Activated CD4-positive, alpha-beta memory T cell treated with anti-CD3 and anti-CD28 coated beads, Interleukin-2, amount 10 ng/mL, durations not matched to agents 7 days and 5 days (primary cell): ENCODE data around the gene PDE6D. TPM values are rescaled to one million over a fixed set of nuclear protein-coding genes. Genes with fewer than 3 reads are reported as not detected.
A peak's percentile ranks its signal among the peaks of the same experiment; 100 is the strongest.

Experiments used
- CTCF ChIA-PET: fragments of 350-600 bp; sonication (Branson Sonifier 250); formaldehyde crosslinking; loops from one replicate; lab custom pipeline; 2021; ENCODE audit warnings: antibody characterized with exemption, inconsistent platforms; lab: Charles Lee
- POLR2A ChIA-PET: fragments of 350-600 bp; sonication (Branson Sonifier 250); formaldehyde crosslinking; loops from one replicate; lab custom pipeline; 2021; ENCODE audit warnings: antibody characterized with exemption; lab: Charles Lee
- DNase-seq: peaks from one replicate; pipeline ENCODE4 v3.0.0-alpha.2; 2020
- H3K27ac Mint-ChIP-seq: one replicate; pipeline ENCODE4 v1.8.0; 2021; ENCODE audit warnings: mild to moderate bottlenecking, mixed read lengths
- H3K27me3 Mint-ChIP-seq: one replicate; pipeline ENCODE4 v1.8.0; 2021; ENCODE audit warnings: mixed read lengths
- H3K36me3 Mint-ChIP-seq: one replicate; pipeline ENCODE4 v1.8.0; 2021; ENCODE audit warnings: low read depth, mixed read lengths
- H3K4me1 Mint-ChIP-seq: one replicate; pipeline ENCODE4 v1.8.0; 2021; ENCODE audit warnings: mixed read lengths
- H3K4me3 Mint-ChIP-seq: one replicate; pipeline ENCODE4 v1.8.0; 2021; ENCODE audit warnings: mild to moderate bottlenecking, mixed read lengths
- H3K9me3 Mint-ChIP-seq: one replicate; pipeline ENCODE4 v1.8.0; 2021; ENCODE audit warnings: mixed read lengths
- total RNA-seq, 2 experiments: library from RNA; stranded (reverse); gene quantifications; one replicate each; pipeline ENCODE4 v1.2.3, GENCODE V29; 2021

The PDE6D gene
- total RNA-seq, 2 experiments from 2014 or later, result 36.7 to 37.7 TPM

DNA sequence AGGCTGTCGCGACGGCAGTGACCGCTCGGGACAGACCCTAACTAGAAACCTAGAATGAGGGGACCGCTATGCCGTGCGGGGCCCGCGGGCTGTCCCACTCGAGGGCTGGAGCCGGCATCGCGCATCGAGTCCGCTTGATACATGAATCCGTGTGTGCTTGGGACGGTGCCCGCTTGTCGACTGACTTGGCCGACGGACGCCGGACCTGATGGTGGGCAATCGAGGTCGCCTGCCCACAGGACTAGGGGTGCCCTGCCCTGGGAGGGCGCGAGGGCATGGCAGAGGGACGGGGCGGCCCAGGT, 73.5 kb downstream of the PDE6D start:
- CTCF ChIA-PET, result interaction anchor here (1.0 to 12.1 kb wide), 17 partner anchors 7 to 243 kb away, joined by 3 to 125 read pairs (median 5); partner anchors contain the start of genes COPS7B and NCL
- no peaks in the 10 kb centered on the region for H3K27me3 Mint-ChIP-seq
- POLR2A ChIA-PET, result interaction anchor here (0.8 to 6.3 kb wide), 18 partner anchors 10 to 608 kb away, joined by 3 to 141 read pairs (median 8); partner anchors contain the start of gene NCL
- peak overlapping the region; percentile 100 for H3K27ac Mint-ChIP-seq
- peaks cover 26% of the 10 kb centered on the region for H3K4me1 Mint-ChIP-seq
- H3K9me3 Mint-ChIP-seq, result no peaks in the 10 kb centered on the region
- H3K36me3 Mint-ChIP-seq, result peaks cover 45% of the 10 kb centered on the region
- H3K4me3 Mint-ChIP-seq, result peak overlapping the region; percentile 91
- peak; percentile 60 for DNase-seq

DNA sequence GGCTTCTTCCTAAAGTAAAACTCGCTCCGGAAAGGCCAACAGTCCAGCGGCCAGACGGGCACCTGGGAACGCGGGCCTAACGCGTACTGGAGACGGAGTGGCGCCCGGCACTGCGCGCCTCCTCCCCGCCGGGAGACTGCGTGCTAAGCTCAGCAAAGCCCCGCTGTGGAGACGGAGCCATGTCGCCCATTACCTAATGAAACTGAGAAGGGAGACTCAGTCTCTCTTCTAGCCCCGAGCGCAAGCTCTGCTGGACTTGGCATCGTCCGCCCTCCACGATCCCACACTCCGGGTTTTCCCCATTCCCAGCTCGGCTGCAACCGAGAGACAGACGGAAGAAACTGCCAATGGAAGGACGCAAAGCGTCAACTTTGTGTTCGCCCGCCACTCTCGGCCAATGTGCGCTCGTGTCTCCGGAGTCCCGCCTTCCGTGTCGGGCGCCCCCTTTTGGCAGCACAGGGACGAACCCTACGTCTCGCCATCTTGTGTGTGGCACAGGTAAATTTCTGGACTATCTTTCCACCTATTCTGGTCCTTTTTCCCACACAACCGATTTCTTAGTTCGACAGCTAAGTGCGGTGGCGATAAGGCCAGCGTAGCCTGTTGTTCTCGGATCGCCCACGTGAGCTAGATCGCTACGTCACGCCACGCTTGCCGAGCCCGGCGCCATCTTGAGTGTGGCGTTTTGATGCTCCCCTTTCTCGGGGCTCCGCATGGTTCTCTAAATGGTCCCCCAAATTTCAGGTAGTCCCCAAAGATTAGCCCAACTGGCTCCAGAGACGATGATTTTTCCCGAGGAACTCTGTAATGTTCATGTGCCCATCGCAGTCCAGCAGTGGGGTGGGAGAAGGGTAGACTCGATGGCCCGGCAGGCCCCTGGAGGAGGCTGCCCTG, 74.1 kb downstream of the PDE6D start:
- Mint-ChIP-seq H3K36me3 (peaks cover 39% of the 10 kb centered on the region), H3K4me1 (peaks cover 20% of the 10 kb centered on the region), H3K9me3 (no peaks in the 10 kb centered on the region), H3K27ac (peak overlapping the region; percentile 100), H3K4me3 (peak overlapping the region; percentile 91), H3K27me3 (no peaks in the 10 kb centered on the region)
- peak; percentile 97 for DNase-seq
- ChIA-PET POLR2A (interaction anchor here (0.5 to 6.3 kb wide), 20 partner anchors 8 to 821 kb away, joined by 3 to 141 read pairs (median 4); partner anchors contain the start of genes COPS7B, NCL and PDE6D), CTCF (interaction anchor here (0.7 to 12.1 kb wide), 22 partner anchors 8 to 243 kb away, joined by 3 to 125 read pairs (median 5); partner anchors contain the start of genes COPS7B, NCL and PDE6D)

DNA sequence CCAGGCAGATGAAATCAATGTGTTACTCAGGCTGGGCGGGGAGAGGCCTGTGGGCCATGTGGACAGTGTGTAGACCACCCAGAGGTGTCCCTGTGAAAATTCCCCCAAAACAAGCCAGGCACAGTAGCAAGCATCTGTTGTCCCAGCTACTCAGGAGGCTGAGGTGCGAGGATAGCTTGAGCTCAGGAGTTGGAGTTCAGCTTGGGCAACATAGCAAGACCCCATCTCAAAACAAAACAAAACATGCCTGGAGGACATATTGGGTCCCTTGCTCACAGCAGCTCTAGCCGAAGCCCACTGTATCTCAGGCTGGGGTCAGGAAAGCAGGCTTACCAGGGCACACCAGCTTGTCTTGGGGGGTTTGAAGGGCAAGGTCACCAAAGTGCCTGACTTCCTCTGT, 77.1 kb downstream of the PDE6D start:
- ChIA-PET CTCF (interaction anchor here (1.2 to 12.1 kb wide), 5 partner anchors 9 to 221 kb away, joined by 3 to 125 read pairs (median 10); no protein-coding TSS in a partner anchor), POLR2A (interaction anchor here (1.2 to 2.1 kb wide), 2 partner anchors 9 to 11 kb away, joined by 6 to 8 read pairs; no protein-coding TSS in a partner anchor)
- no peaks in the 10 kb centered on the region for H3K9me3 Mint-ChIP-seq
- H3K27me3 Mint-ChIP-seq, result no peaks in the 10 kb centered on the region
- no peak overlapping the region for H3K4me3 Mint-ChIP-seq
- no peak overlapping the region for H3K27ac Mint-ChIP-seq
- H3K36me3 Mint-ChIP-seq, result peaks cover 19% of the 10 kb centered on the region
- peaks cover 14% of the 10 kb centered on the region for H3K4me1 Mint-ChIP-seq
- DNase-seq, result no peak

DNA sequence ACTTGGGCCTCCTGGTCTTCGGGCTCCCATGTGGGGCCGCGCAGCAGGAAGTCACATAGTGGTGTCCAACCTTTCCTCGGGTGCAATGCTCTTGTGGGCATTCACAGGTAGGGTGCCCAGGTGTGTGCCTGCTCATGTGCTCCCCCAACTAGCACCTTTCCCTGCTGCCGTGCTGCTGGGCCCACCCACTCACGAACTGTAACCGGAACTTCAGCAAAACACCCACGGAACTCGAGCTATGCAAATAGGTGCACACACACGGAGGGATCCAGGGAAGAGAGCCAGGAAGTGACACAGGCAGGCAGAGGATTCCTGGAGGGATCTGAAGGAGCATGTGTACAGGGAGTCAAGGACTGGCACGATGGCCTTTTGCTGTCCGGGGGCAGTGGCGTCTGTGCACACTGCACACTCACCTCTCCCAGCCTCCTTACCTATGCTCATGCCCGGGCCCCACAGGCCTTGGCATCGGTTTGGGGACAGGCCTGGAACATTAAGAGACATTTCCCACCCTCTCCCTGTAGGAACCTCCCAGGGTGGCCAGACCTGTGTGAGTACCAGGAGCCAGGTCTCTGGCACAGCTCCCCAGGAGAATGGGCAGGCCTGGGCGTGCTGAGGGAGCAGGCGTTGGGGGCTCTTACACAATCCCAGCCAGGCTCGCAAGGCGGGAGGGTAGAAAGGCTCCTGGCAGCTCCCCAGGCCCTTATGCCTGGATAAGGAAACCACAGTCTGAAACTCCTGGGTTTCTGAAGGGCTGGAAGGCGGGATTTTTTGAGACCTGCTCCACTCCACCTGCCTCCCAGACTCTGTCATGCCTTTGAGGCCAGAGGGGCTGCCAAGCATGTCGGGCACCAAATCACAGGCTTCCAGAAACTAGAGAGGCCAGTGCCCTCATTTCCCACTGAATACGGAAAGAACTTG, 79.4 kb downstream of the PDE6D start:
- Mint-ChIP-seq H3K4me1 (peaks cover 14% of the 10 kb centered on the region), H3K36me3 (peaks cover 6% of the 10 kb centered on the region), H3K27ac (no peak overlapping the region), H3K4me3 (no peak overlapping the region), H3K27me3 (no peaks in the 10 kb centered on the region), H3K9me3 (no peaks in the 10 kb centered on the region)
- DNase-seq, result no peak
- ChIA-PET CTCF (interaction anchor here (2.5 to 12.1 kb wide), 3 partner anchors 13 to 89 kb away, joined by 10 to 125 read pairs (median 73); no protein-coding TSS in a partner anchor), POLR2A (interaction anchor here (2.1 kb wide), 1 partner anchor 13 kb away, joined by 8 read pairs; no protein-coding TSS in a partner anchor)

DNA sequence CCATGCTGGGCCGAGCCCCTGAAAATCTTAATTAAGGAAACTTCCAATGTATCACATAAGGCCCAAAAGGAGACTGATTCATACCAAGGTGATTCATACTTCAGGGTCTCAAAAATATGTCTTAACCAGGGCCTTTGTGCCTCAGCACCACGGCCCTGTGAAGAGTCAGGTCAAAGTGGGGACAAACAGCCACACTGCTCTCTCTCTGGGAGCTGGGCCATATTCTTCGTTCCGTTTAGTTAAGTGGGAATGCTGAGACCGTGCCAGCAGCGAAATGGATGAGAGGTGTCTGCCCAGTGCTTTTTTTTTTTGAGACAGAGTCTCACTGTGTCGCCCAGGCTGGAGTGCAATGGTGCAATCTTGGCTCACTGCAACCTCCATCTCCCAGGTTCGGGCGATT, 82.1 kb downstream of the PDE6D start:
- H3K27me3 Mint-ChIP-seq, result no peaks in the 10 kb centered on the region
- ChIA-PET POLR2A (interaction anchor here (1.3 kb wide), 2 partner anchors 9 to 85 kb away, joined by 4 read pairs; partner anchors contain the start of gene PTMA), CTCF (interaction anchor here (0.8 to 12.1 kb wide), 3 partner anchors 16 to 98 kb away, joined by 4 to 125 read pairs (median 73); no protein-coding TSS in a partner anchor)
- no peak overlapping the region for H3K4me3 Mint-ChIP-seq
- no peaks in the 10 kb centered on the region for H3K9me3 Mint-ChIP-seq
- peaks cover under 1% of the 10 kb centered on the region for H3K4me1 Mint-ChIP-seq
- no peak for DNase-seq
- H3K36me3 Mint-ChIP-seq, result no peaks in the 10 kb centered on the region
- H3K27ac Mint-ChIP-seq, result no peak overlapping the region

DNA sequence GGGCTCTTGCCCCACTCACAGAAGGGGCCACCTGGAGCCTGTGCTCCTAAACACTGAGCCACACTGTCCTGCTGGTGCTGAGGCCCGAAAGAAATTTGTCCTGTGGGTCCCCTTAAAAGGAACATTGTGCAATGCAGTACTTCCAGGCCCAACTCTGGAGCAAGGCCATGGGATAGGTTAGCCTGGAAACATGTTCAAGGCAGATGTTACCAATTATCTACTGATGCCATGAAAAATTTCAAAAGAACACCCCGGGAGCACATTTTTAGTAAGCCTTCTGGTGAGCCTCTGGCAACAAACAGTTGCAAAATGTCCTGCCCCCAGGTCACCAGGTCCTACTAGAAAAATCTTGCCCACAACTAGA, 85.1 kb downstream of the PDE6D start:
- DNase-seq, result no peak
- Mint-ChIP-seq H3K4me3 (no peak overlapping the region), H3K9me3 (no peaks in the 10 kb centered on the region), H3K4me1 (no peaks in the 10 kb centered on the region), H3K27ac (no peak overlapping the region), H3K27me3 (no peaks in the 10 kb centered on the region), H3K36me3 (no peaks in the 10 kb centered on the region)
- ChIA-PET CTCF (interaction anchor here (1.6 to 3.3 kb wide), 3 partner anchors 9 to 19 kb away, joined by 5 to 23 read pairs (median 6); no protein-coding TSS in a partner anchor), POLR2A (interaction anchor here (1.7 to 2.4 kb wide), 2 partner anchors 10 to 12 kb away, joined by 11 read pairs; partner anchors contain the start of gene PTMA)

DNA sequence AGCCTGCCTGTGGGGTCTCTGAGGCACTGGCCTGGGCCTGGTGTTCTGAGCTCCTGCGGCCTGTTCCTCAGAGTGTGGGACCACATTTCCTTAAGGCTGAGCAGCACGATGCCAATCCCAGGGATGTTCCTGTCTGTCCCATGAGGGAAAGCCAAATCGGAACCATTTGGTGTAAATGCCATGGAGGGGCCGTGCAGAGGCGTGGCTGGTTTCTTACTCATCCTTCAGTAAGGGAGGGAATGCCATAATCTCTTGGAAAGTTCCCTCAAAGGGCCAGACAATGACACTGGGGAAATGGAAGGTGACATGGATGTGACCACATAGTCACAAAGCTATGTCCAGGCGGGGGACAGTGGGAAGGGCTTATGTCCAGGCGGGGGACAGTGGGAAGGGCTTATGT, 87.1 kb downstream of the PDE6D start:
- no peaks in the 10 kb centered on the region for H3K36me3 Mint-ChIP-seq
- POLR2A ChIA-PET, result interaction anchor here (0.9 to 4.6 kb wide), 4 partner anchors 15 to 160 kb away, joined by 3 to 15 read pairs (median 4); partner anchors contain the start of gene PTMA
- no peaks in the 10 kb centered on the region for H3K9me3 Mint-ChIP-seq
- no peak overlapping the region for H3K27ac Mint-ChIP-seq
- no peaks in the 10 kb centered on the region for H3K27me3 Mint-ChIP-seq
- no peak for DNase-seq
- no peak overlapping the region for H3K4me3 Mint-ChIP-seq
- CTCF ChIA-PET, result interaction anchor here (0.9 to 3.3 kb wide), 2 partner anchors 17 to 21 kb away, joined by 3 to 23 read pairs; no protein-coding TSS in a partner anchor
- H3K4me1 Mint-ChIP-seq, result no peaks in the 10 kb centered on the region

DNA sequence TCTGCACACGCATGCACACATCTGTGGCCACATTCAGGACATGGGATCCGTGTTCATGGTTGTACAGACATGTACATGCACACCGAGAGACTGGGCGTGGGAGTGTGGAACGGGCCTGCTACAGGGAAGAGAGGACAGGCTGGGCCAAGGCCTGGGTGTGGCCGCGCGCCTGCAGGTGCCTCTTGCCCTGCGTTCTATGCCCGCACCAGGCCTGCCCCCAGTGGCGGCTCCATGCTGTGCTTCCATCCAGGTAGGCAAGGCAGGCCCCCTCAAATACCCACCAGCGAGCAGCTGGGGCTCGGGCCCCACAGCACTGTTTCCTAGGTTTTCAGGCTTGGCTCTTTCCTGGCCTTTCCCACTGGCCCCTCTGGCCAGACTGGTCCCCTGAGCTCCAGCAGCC, 88.2 kb downstream of the PDE6D start:
- no peak overlapping the region for H3K27ac Mint-ChIP-seq
- no peak for DNase-seq
- H3K27me3 Mint-ChIP-seq, result no peaks in the 10 kb centered on the region
- H3K36me3 Mint-ChIP-seq, result no peaks in the 10 kb centered on the region
- H3K4me1 Mint-ChIP-seq, result peaks cover under 1% of the 10 kb centered on the region
- no peak overlapping the region for H3K4me3 Mint-ChIP-seq
- ChIA-PET CTCF (interaction anchor here (3.3 kb wide), 1 partner anchor 16 kb away, joined by 23 read pairs; no protein-coding TSS in a partner anchor), POLR2A (interaction anchor here (1.0 to 4.6 kb wide), 2 partner anchors 16 to 159 kb away, joined by 3 to 15 read pairs; partner anchors contain the start of gene PTMA)
- no peaks in the 10 kb centered on the region for H3K9me3 Mint-ChIP-seq

DNA sequence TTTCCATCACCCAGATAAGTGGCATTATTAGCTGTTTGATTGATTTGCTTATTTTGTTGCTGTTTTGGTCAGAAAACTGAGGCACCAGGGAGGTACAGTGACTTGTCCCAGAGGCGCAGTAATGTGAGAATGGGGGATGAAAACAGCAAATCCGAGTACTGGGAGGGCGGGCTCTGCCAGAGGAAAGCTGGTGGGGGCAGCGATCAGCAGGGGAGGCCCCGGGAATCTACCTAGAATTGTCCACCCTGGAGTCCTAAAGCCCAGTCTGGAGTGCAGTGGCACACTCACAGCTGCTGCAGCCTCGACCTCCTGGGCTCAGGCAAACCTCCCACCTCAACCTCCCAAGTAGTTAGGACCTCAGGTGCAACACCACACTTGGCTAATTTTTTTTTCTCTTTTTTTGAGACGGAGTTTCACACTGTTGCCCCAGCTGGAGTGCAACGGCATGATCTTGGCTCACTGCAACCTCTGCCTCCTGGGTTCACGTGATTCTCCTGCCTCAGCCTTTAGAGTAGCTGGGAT, 89.8 kb downstream of the PDE6D start:
- Mint-ChIP-seq H3K27ac (no peak overlapping the region), H3K4me3 (no peak overlapping the region), H3K4me1 (peaks cover 1% of the 10 kb centered on the region), H3K27me3 (no peaks in the 10 kb centered on the region), H3K36me3 (no peaks in the 10 kb centered on the region), H3K9me3 (no peaks in the 10 kb centered on the region)
- ChIA-PET POLR2A (interaction anchor here (0.8 to 4.6 kb wide), 3 partner anchors 15 to 23 kb away, joined by 3 to 15 read pairs (median 5); partner anchors contain the start of gene PTMA), CTCF (interaction anchor here (1.4 to 9.4 kb wide), 4 partner anchors 14 to 22 kb away, joined by 4 to 55 read pairs (median 16); no protein-coding TSS in a partner anchor)
- no peak for DNase-seq

DNA sequence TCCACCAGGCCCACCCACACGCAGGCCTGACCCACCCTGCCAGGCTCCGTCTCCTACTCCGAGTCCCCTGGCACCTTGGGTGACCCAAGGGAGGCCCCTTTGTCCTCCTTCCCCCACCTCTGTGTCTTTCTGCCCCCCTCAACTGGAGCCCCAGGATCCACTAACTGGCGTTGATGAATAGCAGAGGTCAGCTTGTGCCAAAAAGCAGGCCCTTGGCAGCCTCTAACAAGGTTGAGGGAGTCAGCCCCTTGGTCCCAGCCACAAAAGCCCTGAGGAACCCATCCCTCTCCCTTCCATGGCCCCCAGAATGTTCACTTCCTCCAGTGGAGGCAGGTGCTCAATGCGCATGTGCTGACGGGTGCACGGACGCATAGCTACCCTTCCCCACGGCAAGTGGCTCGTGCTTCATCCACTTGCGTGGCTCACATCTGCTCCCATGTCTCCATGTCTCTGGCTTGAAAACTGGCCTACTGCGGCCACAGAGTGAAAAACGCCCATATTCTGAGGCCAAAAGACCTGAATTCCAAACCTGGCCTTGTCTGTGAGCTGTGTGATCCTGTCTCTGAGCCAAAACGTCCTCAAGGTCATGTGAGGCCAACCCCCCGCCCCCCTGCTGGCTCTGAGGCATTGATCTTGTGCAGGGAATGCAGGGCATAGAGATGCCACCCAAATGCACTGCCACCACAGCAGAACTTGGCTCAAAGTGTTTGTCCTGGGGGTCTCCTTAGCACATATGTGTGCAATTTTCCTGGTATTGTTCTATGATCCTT, 91.8 kb downstream of the PDE6D start:
- Mint-ChIP-seq H3K27me3 (no peaks in the 10 kb centered on the region), H3K9me3 (no peaks in the 10 kb centered on the region), H3K4me1 (peaks cover 1% of the 10 kb centered on the region), H3K4me3 (no peak overlapping the region), H3K36me3 (no peaks in the 10 kb centered on the region), H3K27ac (no peak overlapping the region)
- CTCF ChIA-PET, result interaction anchor here (3.2 to 9.4 kb wide), 2 partner anchors 12 to 24 kb away, joined by 22 to 55 read pairs; no protein-coding TSS in a partner anchor
- POLR2A ChIA-PET, result interaction anchor here (1.0 to 1.1 kb wide), 2 partner anchors 19 to 28 kb away, joined by 3 read pairs; partner anchors contain the start of gene PTMA
- no peak for DNase-seq

DNA sequence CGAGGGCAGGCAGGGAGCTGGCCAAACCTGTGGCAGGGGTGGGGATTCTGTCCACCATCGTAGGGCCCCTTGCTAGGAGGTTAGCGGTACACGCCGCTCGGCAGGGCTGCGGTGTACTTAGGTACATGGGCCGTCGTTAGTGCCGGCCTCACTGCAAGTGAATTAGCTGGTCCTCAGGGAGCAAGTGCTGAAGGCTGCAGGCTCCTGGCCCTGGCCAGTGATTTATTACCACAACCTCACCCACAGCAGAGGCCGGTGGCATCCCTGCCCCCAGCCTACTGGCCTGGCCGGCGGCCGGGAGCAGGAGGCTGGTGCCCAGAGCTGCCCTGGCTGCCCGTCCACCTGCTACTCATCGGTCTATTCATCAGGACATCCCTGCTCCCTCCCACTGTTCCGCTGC, 92.4 kb downstream of the PDE6D start:
- Mint-ChIP-seq H3K27ac (no peak overlapping the region), H3K4me3 (no peak overlapping the region), H3K9me3 (no peaks in the 10 kb centered on the region), H3K27me3 (no peaks in the 10 kb centered on the region), H3K4me1 (peaks cover 1% of the 10 kb centered on the region), H3K36me3 (no peaks in the 10 kb centered on the region)
- ChIA-PET CTCF (interaction anchor here (1.4 to 9.4 kb wide), 3 partner anchors 11 to 25 kb away, joined by 4 to 55 read pairs (median 22); no protein-coding TSS in a partner anchor), POLR2A (interaction anchor here (1.0 kb wide), 1 partner anchor 26 kb away, joined by 3 read pairs; no protein-coding TSS in a partner anchor)
- DNase-seq, result no peak
